Measurements from ENCODE around the gene GTSE1. TPM values are rescaled to one million over a fixed set of nuclear protein-coding genes. Genes with fewer than 3 reads are reported as not detected.
"Not testable (repeated sequence)": the region's sequence is repeated elsewhere in the genome, so short reads cannot be mapped to it uniquely, and the experiment has no call there.

The GTSE1 gene
- total and polyA plus RNA-seq, 2 donors (not counting 1 experiment from before 2014, with no cell fraction given): 0.17 to 0.39 TPM

DNA sequence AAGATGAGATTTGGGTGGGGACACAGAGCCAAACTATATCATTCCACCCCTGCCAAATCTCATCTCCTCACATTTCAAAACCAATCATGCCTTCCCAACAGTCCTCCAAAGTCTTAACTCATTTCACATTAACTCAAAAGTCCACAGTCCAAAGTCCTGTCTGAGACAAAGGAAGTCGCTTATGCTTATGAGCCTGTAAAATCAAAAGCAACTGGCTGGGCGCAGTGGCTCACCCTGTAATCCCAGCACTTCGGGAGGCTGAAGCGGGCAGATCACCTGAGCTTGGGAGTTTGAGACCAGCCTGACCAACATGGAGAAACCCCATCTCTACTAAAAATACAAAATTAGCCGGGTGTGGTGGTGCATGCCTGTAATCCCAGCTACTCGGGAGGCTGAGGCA lies 32.1 kb upstream of the GTSE1 start:
- H3K36me3 ChIP-seq (replicated peaks in 1 of 2; ENCODE audit: control extremely low read depth in 1 of 2, control insufficient read depth in 1 of 2, extremely low read depth in 1 of 2, insufficient read depth in 2 of 2, low read length in 1 of 2); DNase-seq; ATAC-seq (ENCODE audit: low read depth); H3K79me2 ChIP-seq (ENCODE audit: control insufficient read depth, insufficient read depth, low read length); H3K4me3 Mint-ChIP-seq; H3K9me3 Mint-ChIP-seq (ENCODE audit: insufficient read depth); POLR2A ChIA-PET; H4K20me1 ChIP-seq (ENCODE audit: control insufficient read depth, insufficient read depth, low read length, poor library complexity, severe bottlenecking); CTCF ChIA-PET; H3K27ac ChIP-seq (ENCODE audit: low read length in 2 of 2); intact Hi-C loops (cut with micrococcal nuclease); H3K27ac Mint-ChIP-seq; H3K4me1 ChIP-seq (ENCODE audit: control insufficient read depth in 2 of 2, insufficient read depth in 2 of 2, low read length in 2 of 2); H2AFZ ChIP-seq (ENCODE audit: insufficient read depth, low read depth, low read length, poor library complexity, severe bottlenecking); H3K4me2 ChIP-seq (replicated peaks; ENCODE audit: low read depth, low read length, poor library complexity, severe bottlenecking); H3K4me3 ChIP-seq (ENCODE audit: control extremely low read depth in 1 of 5, extremely low read depth in 1 of 5, insufficient read depth in 1 of 5, low read depth in 2 of 5, low read length in 4 of 5); H3K9ac ChIP-seq (ENCODE audit: low read length): not testable (repeated sequence)
- peaks cover 0 to 40% (median 28%) of the 10 kb centered on the region in 4 experiments for H3K27me3 ChIP-seq (replicated peaks in 1 of 4; ENCODE audit: control extremely low read depth in 1 of 4, control insufficient read depth in 3 of 4, insufficient read depth in 4 of 4, low read length in 3 of 4)
- peaks cover 16% of the 10 kb centered on the region for H3K4me1 Mint-ChIP-seq
- WGBS (ENCODE audit: insufficient coverage): 92% methylated on average over 2 of the region's 6 CpGs
- peaks cover 0 to 17% (median 0%) of the 10 kb centered on the region in 3 donors for H3K9me3 ChIP-seq (ENCODE audit: control extremely low read depth in 1 of 3, control insufficient read depth in 2 of 3, insufficient read depth in 1 of 3, low read length in 2 of 3)
- H3K27me3 Mint-ChIP-seq: peaks cover 56% of the 10 kb centered on the region

DNA sequence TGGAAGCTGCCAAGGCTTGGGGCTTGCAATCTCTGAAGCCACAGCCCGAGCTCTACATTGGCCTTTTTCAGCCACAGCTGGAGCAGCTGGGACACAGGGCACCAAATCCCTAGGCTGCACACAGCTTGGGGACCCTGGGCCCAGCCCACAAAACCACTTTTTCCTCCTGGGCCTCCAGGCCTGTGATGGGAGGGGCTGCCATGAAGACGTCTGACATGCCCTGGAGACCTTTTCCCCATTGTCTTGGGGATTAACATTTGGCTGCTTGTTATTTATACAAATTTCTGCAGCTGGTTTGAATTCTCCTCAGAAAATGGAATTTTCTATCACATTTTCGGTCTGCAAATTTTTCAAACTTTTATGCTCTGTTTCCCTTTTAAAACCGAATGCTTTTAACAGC lies 31.0 kb upstream of the GTSE1 start:
- H3K4me1 ChIP-seq (ENCODE audit: control insufficient read depth in 2 of 2, insufficient read depth in 2 of 2, low read length in 2 of 2); H3K9ac ChIP-seq (ENCODE audit: low read length); H3K27ac ChIP-seq (ENCODE audit: low read length in 2 of 2); H3K4me2 ChIP-seq (replicated peaks; ENCODE audit: low read depth, low read length, poor library complexity, severe bottlenecking); ATAC-seq (ENCODE audit: low read depth); H3K4me3 ChIP-seq (ENCODE audit: control extremely low read depth in 1 of 5, extremely low read depth in 1 of 5, insufficient read depth in 1 of 5, low read depth in 2 of 5, low read length in 4 of 5); H3K27ac Mint-ChIP-seq; DNase-seq; H4K20me1 ChIP-seq (ENCODE audit: control insufficient read depth, insufficient read depth, low read length, poor library complexity, severe bottlenecking); H3K36me3 ChIP-seq (replicated peaks in 1 of 2; ENCODE audit: control extremely low read depth in 1 of 2, control insufficient read depth in 1 of 2, extremely low read depth in 1 of 2, insufficient read depth in 2 of 2, low read length in 1 of 2); H2AFZ ChIP-seq (ENCODE audit: insufficient read depth, low read depth, low read length, poor library complexity, severe bottlenecking); H3K79me2 ChIP-seq (ENCODE audit: control insufficient read depth, insufficient read depth, low read length); CTCF ChIA-PET; H3K9me3 Mint-ChIP-seq (ENCODE audit: insufficient read depth); intact Hi-C loops (cut with micrococcal nuclease); H3K4me3 Mint-ChIP-seq: not testable (repeated sequence)
- Histone ChIP-seq H3K9me3 (ENCODE audit: control extremely low read depth in 1 of 3, control insufficient read depth in 2 of 3, insufficient read depth in 1 of 3, low read length in 2 of 3) (peaks cover 0 to 17% (median 0%) of the 10 kb centered on the region in 3 donors), H3K27me3 (replicated peaks in 1 of 4; ENCODE audit: control extremely low read depth in 1 of 4, control insufficient read depth in 3 of 4, insufficient read depth in 4 of 4, low read length in 3 of 4) (peaks cover 0 to 32% (median 20%) of the 10 kb centered on the region in 4 experiments)
- Mint-ChIP-seq H3K27me3 (peaks cover 45% of the 10 kb centered on the region), H3K4me1 (peaks cover 16% of the 10 kb centered on the region)
- 91% methylated on average over 3 of the region's 4 CpGs for WGBS (ENCODE audit: insufficient coverage)
- POLR2A ChIA-PET: interaction anchor here (0.6 kb wide), 1 partner anchor 494 kb away, joined by 9 read pairs; no protein-coding TSS in a partner anchor

Data from B cell (primary cell).